Mesendoderm (in vitro differentiated cells): ENCODE data around the gene S100A7A.

Experiments used
- DNase-seq: peaks from one replicate; pipeline ENCODE4 v3.0.0; 2013
- H2AK5ac ChIP-seq: 2 replicates; pipeline ENCODE4 v1.6.1; 2013; ENCODE audit warnings: low read length, inconsistent platforms
- H2BK120ac ChIP-seq: 2 replicates; pipeline ENCODE4 v1.6.1; 2013; ENCODE audit warnings: low read depth, mild to moderate bottlenecking, low read length, moderate library complexity, mixed read lengths
- H2BK15ac ChIP-seq: replicated peaks from 2 replicates; pipeline ENCODE4 v1.6.1; 2013; ENCODE audit warnings: low read depth, mild to moderate bottlenecking, moderate library complexity
- H2BK5ac ChIP-seq: 2 replicates; pipeline ENCODE4 v1.6.1; 2013; ENCODE audit warnings: low read length, inconsistent platforms
- H3K18ac ChIP-seq: 2 replicates; pipeline ENCODE4 v1.6.1; 2013; ENCODE audit warnings: mild to moderate bottlenecking, low read length, mixed read lengths
- H3K23ac ChIP-seq: one replicate; pipeline ENCODE4 v1.6.1; 2013; ENCODE audit warnings: low read length
- H3K27ac ChIP-seq: 2 replicates; pipeline ENCODE4 v1.5.1; 2013; ENCODE audit warnings: low read depth, mild to moderate bottlenecking, inconsistent platforms, low read length, moderate library complexity
- H3K27me3 ChIP-seq: 2 replicates; pipeline ENCODE4 v1.6.1; 2013; ENCODE audit warnings: low read length, control low read depth, mild to moderate bottlenecking, inconsistent platforms; ENCODE audit not compliant: insufficient read depth, poor library complexity
- H3K36me3 ChIP-seq: 2 replicates; pipeline ENCODE4 v1.6.1; 2013; ENCODE audit warnings: low read length, inconsistent platforms; ENCODE audit not compliant: control insufficient read depth, insufficient read depth
- H3K4ac ChIP-seq: one replicate; pipeline ENCODE4 v1.6.1; 2013; ENCODE audit warnings: low read depth, mild to moderate bottlenecking, low read length, moderate library complexity
- H3K4me1 ChIP-seq: 2 replicates; pipeline ENCODE4 v1.6.1; 2013; ENCODE audit warnings: low read depth, low read length, inconsistent platforms; ENCODE audit not compliant: control insufficient read depth
- H3K4me2 ChIP-seq: 2 replicates; pipeline ENCODE4 v1.6.1; 2013; ENCODE audit warnings: low read length
- H3K4me3 ChIP-seq: 2 replicates; pipeline ENCODE4 v1.5.1; 2013; ENCODE audit warnings: mild to moderate bottlenecking, low read length
- H3K56ac ChIP-seq: one replicate; pipeline ENCODE4 v1.6.1; 2013; ENCODE audit warnings: low read length
- H3K79me1 ChIP-seq: 2 replicates; pipeline ENCODE4 v1.6.1; 2013; ENCODE audit warnings: low read length, inconsistent platforms
- H3K79me2 ChIP-seq: 2 replicates; pipeline ENCODE4 v1.6.1; 2013; ENCODE audit warnings: mild to moderate bottlenecking, low read length; ENCODE audit not compliant: control insufficient read depth, insufficient read depth
- H3K9ac ChIP-seq: 2 replicates; pipeline ENCODE4 v1.6.1; 2013; ENCODE audit warnings: low read length, inconsistent platforms
- H4K5ac ChIP-seq: one replicate; pipeline ENCODE4 v1.6.1; 2013; ENCODE audit warnings: low read length
- H4K8ac ChIP-seq: one replicate; pipeline ENCODE4 v1.6.1; 2013; ENCODE audit warnings: low read depth, mild to moderate bottlenecking, control low read depth, low read length, moderate library complexity
- WGBS: extraction: QIAGEN DNeasy Blood & Tissue Kit; methylation state at CpG from one replicate; pipeline ENCODE4 v1.1.7; 2013; ENCODE audit warnings: low lambda C conversion rate, missing lambda C conversion rate; ENCODE audit not compliant: insufficient coverage; ENCODE audit errors: extremely low coverage; 5-methylcytosine and 5-hydroxymethylcytosine counted together

Gene S100A7A

DNA sequence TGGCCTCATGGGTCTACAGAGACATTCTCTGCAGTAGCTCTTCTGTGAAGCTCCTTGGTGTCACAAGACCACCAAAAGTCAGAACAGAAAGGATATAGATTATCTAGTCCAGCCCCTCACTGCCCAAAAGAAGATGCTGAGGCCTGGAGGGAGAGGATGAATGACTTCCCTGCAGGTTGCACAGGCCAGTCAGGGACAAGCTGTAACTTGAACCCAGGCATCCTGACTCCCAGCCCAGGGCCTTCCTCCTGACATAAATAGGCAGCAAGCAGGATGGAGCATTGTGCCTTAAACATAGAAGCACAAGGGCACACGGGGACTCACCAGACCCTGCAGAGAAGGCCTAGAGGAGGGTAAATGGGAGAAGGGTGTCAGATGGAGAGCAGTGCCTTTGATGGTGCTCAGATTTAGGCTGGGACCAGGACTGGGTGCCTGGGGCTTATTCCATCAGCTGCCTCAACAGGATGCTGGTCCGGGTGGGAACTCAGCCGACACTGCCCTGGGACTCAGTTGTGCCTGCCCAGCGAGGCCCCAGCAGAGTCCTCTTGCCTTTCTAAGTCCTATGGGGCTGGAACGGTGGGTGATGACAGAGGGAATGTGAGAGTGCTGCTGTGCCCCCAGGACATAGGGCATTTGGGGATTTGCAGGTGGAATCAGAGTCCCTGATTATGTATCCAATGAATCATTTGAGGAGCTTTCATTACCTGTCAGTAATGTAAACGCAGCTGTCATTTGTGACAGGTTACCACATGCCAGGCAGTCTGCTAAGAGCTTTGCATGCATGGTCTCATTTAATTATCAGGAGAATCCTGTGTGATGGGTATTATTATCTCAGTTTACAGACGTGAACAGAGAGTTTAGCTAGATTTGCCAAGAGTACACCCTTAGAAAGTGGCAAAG is 13.2 kb downstream of the S100A7A start:
- H3K56ac ChIP-seq: no peak overlapping the region
- no peak overlapping the region for H3K23ac ChIP-seq
- H3K27ac ChIP-seq: no peak overlapping the region
- H3K4me2 ChIP-seq: no peak overlapping the region
- no peak overlapping the region for H2BK15ac ChIP-seq
- no peak overlapping the region for H3K4ac ChIP-seq
- H4K8ac ChIP-seq: no peak overlapping the region
- no peak for DNase-seq
- H3K79me1 ChIP-seq: no peaks in the 10 kb centered on the region
- no peak overlapping the region for H2AK5ac ChIP-seq
- WGBS: no CpG with 5 or more reads among the region's 7 CpGs
- no peaks in the 10 kb centered on the region for H3K27me3 ChIP-seq
- H2BK120ac ChIP-seq: no peak overlapping the region
- no peak overlapping the region for H2BK5ac ChIP-seq
- no peaks in the 10 kb centered on the region for H3K36me3 ChIP-seq
- H3K79me2 ChIP-seq: no peaks in the 10 kb centered on the region
- no peak overlapping the region for H3K4me3 ChIP-seq
- H3K9ac ChIP-seq: no peak overlapping the region
- H3K4me1 ChIP-seq: no peaks in the 10 kb centered on the region
- no peak overlapping the region for H4K5ac ChIP-seq
- no peak overlapping the region for H3K18ac ChIP-seq

DNA sequence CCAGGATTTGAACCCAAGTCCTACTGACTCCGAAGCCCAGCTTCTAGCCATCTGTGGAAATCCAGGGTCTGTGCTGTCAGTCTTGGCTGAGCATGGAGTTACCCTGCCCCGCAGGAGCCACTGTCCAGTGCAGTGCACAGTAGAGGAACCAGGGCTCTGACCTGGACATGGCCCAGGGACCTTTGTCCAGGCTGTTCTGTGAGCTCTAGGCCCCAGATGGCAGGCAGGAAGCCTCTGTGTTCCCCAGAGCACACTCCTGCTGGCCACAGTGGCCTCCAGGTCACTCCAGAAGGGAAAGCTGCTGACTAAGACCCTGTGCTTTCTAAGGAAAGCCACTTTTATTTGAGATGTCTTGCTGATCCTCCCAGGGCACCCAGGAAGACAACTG is 13.8 kb downstream of the S100A7A start:
- H2AK5ac ChIP-seq: no peak overlapping the region
- no peaks in the 10 kb centered on the region for H3K79me1 ChIP-seq
- no peak overlapping the region for H3K56ac ChIP-seq
- no peak overlapping the region for H3K4ac ChIP-seq
- H3K27me3 ChIP-seq: no peaks in the 10 kb centered on the region
- no peaks in the 10 kb centered on the region for H3K36me3 ChIP-seq
- no peaks in the 10 kb centered on the region for H3K79me2 ChIP-seq
- no peak for DNase-seq
- no peak overlapping the region for H3K9ac ChIP-seq
- H2BK15ac ChIP-seq: no peak overlapping the region
- WGBS: no CpG with 5 or more reads among the region's 2 CpGs
- H3K4me2 ChIP-seq: no peak overlapping the region
- H2BK5ac ChIP-seq: no peak overlapping the region
- no peak overlapping the region for H2BK120ac ChIP-seq
- H3K4me1 ChIP-seq: no peaks in the 10 kb centered on the region
- no peak overlapping the region for H4K8ac ChIP-seq
- H3K23ac ChIP-seq: no peak overlapping the region
- no peak overlapping the region for H3K18ac ChIP-seq
- H4K5ac ChIP-seq: no peak overlapping the region
- H3K27ac ChIP-seq: no peak overlapping the region
- no peak overlapping the region for H3K4me3 ChIP-seq

DNA sequence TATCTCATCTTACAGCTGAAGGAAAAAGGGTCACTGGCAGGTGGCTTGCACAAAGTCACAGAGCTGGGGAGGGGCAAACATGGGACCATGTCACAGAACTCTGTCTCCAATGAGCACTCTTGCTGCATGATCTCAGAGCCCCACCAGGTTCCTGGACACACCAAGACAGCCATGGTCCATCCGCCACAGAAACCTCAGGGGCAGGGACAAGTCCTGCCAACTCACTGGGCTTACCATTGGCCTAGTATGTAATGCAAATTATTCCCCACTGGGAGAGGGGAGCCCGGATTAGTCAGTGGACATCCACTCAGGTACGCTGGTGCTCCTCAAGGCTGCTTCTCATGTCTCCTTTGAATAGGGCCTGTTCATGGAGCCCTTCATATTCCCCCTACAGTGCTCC is 14.2 kb downstream of the S100A7A start:
- no peak overlapping the region for H3K4ac ChIP-seq
- no peak overlapping the region for H3K4me2 ChIP-seq
- no peak overlapping the region for H4K5ac ChIP-seq
- H3K4me1 ChIP-seq: no peaks in the 10 kb centered on the region
- no peak overlapping the region for H3K4me3 ChIP-seq
- H3K9ac ChIP-seq: no peak overlapping the region
- no peak overlapping the region for H3K27ac ChIP-seq
- DNase-seq: no peak
- no peaks in the 10 kb centered on the region for H3K27me3 ChIP-seq
- WGBS: no CpG with 5 or more reads among the region's 3 CpGs
- H2BK120ac ChIP-seq: no peak overlapping the region
- no peaks in the 10 kb centered on the region for H3K79me1 ChIP-seq
- H3K56ac ChIP-seq: no peak overlapping the region
- no peaks in the 10 kb centered on the region for H3K79me2 ChIP-seq
- H3K36me3 ChIP-seq: no peaks in the 10 kb centered on the region
- H3K23ac ChIP-seq: no peak overlapping the region
- H2BK5ac ChIP-seq: no peak overlapping the region
- H2AK5ac ChIP-seq: no peak overlapping the region
- H3K18ac ChIP-seq: no peak overlapping the region
- no peak overlapping the region for H4K8ac ChIP-seq
- H2BK15ac ChIP-seq: no peak overlapping the region

GRCh38 chr1:153431002-153431401 is 14.7 kb downstream of the S100A7A start:
- H3K4me3 ChIP-seq: no peak overlapping the region
- no peak for DNase-seq
- no peak overlapping the region for H2BK5ac ChIP-seq
- no peak overlapping the region for H3K9ac ChIP-seq
- H3K18ac ChIP-seq: no peak overlapping the region
- H3K56ac ChIP-seq: no peak overlapping the region
- no peak overlapping the region for H3K27ac ChIP-seq
- no peaks in the 10 kb centered on the region for H3K27me3 ChIP-seq
- H2BK120ac ChIP-seq: no peak overlapping the region
- H3K4ac ChIP-seq: no peak overlapping the region
- H3K4me2 ChIP-seq: no peak overlapping the region
- H2AK5ac ChIP-seq: no peak overlapping the region
- no peaks in the 10 kb centered on the region for H3K4me1 ChIP-seq
- H3K23ac ChIP-seq: no peak overlapping the region
- no peaks in the 10 kb centered on the region for H3K79me1 ChIP-seq
- no peak overlapping the region for H4K5ac ChIP-seq
- no CpG with 5 or more reads among the region's 17 CpGs for WGBS
- H3K79me2 ChIP-seq: no peaks in the 10 kb centered on the region
- no peaks in the 10 kb centered on the region for H3K36me3 ChIP-seq
- no peak overlapping the region for H2BK15ac ChIP-seq
- no peak overlapping the region for H4K8ac ChIP-seq

DNA sequence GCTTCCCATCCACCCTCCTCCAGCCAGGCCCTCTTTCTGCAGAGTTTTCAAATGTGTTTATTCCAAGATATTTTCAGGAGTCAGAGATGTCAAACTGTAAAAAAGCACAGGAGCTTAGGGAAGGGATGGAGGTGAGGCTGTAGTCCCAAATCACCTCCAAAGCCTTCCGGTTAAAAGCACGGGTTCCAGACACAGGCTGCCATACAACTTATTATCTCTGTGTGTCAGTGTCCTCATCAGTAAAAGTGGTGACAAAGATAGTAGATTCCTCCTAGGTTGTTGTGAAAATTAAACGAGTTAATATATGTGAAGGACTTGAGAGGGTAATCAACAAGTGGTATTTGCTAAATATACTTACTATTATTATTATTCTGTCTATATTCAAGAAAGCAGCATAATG is 15.1 kb downstream of the S100A7A start:
- Histone ChIP-seq H3K9ac (no peak overlapping the region), H3K4ac (no peak overlapping the region), H3K23ac (no peak overlapping the region), H3K27me3 (no peaks in the 10 kb centered on the region), H3K36me3 (no peaks in the 10 kb centered on the region), H3K56ac (no peak overlapping the region), H3K4me2 (no peak overlapping the region), H2BK120ac (no peak overlapping the region), H3K27ac (no peak overlapping the region), H2BK15ac (no peak overlapping the region), H4K5ac (no peak overlapping the region), H3K79me1 (no peaks in the 10 kb centered on the region), H3K79me2 (no peaks in the 10 kb centered on the region), H3K4me1 (no peaks in the 10 kb centered on the region), H2BK5ac (no peak overlapping the region), H3K18ac (no peak overlapping the region), H4K8ac (no peak overlapping the region), H2AK5ac (no peak overlapping the region), H3K4me3 (no peak overlapping the region)
- no CpG with 5 or more reads among the region's 3 CpGs for WGBS
- DNase-seq: no peak

GRCh38 chr1:153431928-153432327 is 15.6 kb downstream of the S100A7A start:
- no peak overlapping the region for H3K27ac ChIP-seq
- H2BK5ac ChIP-seq: no peak overlapping the region
- no peak overlapping the region for H3K18ac ChIP-seq
- no peaks in the 10 kb centered on the region for H3K36me3 ChIP-seq
- no peak overlapping the region for H3K56ac ChIP-seq
- H2BK15ac ChIP-seq: no peak overlapping the region
- no peak overlapping the region for H3K4ac ChIP-seq
- no peaks in the 10 kb centered on the region for H3K27me3 ChIP-seq
- H3K4me3 ChIP-seq: no peak overlapping the region
- no peak overlapping the region for H2BK120ac ChIP-seq
- H3K79me2 ChIP-seq: no peaks in the 10 kb centered on the region
- H3K79me1 ChIP-seq: no peaks in the 10 kb centered on the region
- no CpG with 5 or more reads among the region's 4 CpGs for WGBS
- no peak for DNase-seq
- no peak overlapping the region for H4K8ac ChIP-seq
- no peak overlapping the region for H2AK5ac ChIP-seq
- H3K4me1 ChIP-seq: no peaks in the 10 kb centered on the region
- H3K4me2 ChIP-seq: no peak overlapping the region
- H3K9ac ChIP-seq: no peak overlapping the region
- H3K23ac ChIP-seq: no peak overlapping the region
- H4K5ac ChIP-seq: no peak overlapping the region
